Brain microvascular endothelial cell (primary cell): Measurements from ENCODE around the gene E2F2.

Experiments
- DNase-seq: peaks from one replicate; pipeline ENCODE4 v3.0.0-alpha.2; 2020
- H3K27ac ChIP-seq: fragments of 250-450 bp; sonication (Bioruptor Pico); 2 replicates; pipeline ENCODE4 v1.5.1; 2020; ENCODE audit warnings: mild to moderate bottlenecking, moderate library complexity
- H3K27me3 ChIP-seq: fragments of 250-450 bp; sonication (Bioruptor Pico); replicated peaks from 2 replicates; pipeline ENCODE4 v1.5.1; 2020; ENCODE audit warnings: mild to moderate bottlenecking
- H3K36me3 ChIP-seq: fragments of 250-450 bp; sonication (Bioruptor Pico); replicated peaks from 2 replicates; pipeline ENCODE4 v1.5.1; 2020; ENCODE audit warnings: mild to moderate bottlenecking
- H3K4me3 ChIP-seq: 2 replicates; pipeline ENCODE4 v1.5.1; 2011; ENCODE audit warnings: low read depth, mild to moderate bottlenecking, control low read depth, low read length, moderate library complexity
- in situ Hi-C: cut with HindIII; loops from 2 replicates; pipeline ENCODE4 v1.10.0; 2017; ENCODE audit warnings: low sequenced_read_pairs, low pct_ligation_motif_present
- TF ChIP-seq, protein P1 (sequence below): IDR thresholded peaks from 2 replicates; pipeline ENCODE4 v1.5.1; 2011; ENCODE audit warnings: low read depth, mild to moderate bottlenecking, moderate library complexity, low read length, control low read depth, inconsistent platforms; ENCODE audit errors: missing control alignments

E2F2 gene

DNA sequence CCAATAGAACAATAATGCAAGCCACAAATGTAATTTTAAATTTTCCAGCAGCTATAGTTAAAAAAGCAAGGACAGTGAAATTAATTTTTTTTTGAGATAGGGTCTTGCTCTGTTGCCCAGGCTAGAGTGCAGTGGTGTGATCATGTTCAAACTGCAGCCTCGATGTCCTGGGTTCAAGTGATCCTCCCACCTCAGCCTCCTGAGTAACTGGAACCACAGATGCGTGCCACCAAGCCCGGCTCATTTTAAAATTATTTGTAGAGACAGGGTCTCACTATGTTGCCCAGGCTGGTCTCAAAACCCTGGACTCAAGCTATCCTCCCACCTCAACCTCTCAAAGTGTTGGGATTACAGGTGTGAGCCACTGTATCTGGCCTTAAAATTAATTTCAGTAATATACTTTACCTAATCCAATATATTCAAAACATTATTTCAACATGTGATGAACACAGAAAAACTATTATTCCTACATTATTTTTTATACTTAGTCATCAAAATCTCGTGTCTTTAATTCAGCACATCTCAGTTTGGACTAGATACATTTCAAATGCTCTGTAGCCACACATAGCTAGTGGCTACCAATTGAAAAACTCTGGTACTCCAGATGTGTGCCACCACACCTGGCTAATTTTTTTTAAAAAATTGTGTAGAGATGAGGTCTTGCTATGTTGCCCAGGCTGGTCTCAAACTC is 39.1 kb upstream of the E2F2 start:
- Histone ChIP-seq H3K4me3 (no peak overlapping the region), H3K27ac (no peak overlapping the region), H3K27me3 (no peaks in the 10 kb centered on the region), H3K36me3 (no peaks in the 10 kb centered on the region)
- in situ Hi-C loops: no loop called here
- TF ChIP-seq, protein P1, sequence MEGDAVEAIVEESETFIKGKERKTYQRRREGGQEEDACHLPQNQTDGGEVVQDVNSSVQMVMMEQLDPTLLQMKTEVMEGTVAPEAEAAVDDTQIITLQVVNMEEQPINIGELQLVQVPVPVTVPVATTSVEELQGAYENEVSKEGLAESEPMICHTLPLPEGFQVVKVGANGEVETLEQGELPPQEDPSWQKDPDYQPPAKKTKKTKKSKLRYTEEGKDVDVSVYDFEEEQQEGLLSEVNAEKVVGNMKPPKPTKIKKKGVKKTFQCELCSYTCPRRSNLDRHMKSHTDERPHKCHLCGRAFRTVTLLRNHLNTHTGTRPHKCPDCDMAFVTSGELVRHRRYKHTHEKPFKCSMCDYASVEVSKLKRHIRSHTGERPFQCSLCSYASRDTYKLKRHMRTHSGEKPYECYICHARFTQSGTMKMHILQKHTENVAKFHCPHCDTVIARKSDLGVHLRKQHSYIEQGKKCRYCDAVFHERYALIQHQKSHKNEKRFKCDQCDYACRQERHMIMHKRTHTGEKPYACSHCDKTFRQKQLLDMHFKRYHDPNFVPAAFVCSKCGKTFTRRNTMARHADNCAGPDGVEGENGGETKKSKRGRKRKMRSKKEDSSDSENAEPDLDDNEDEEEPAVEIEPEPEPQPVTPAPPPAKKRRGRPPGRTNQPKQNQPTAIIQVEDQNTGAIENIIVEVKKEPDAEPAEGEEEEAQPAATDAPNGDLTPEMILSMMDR: no peak
- no peak for DNase-seq

DNA sequence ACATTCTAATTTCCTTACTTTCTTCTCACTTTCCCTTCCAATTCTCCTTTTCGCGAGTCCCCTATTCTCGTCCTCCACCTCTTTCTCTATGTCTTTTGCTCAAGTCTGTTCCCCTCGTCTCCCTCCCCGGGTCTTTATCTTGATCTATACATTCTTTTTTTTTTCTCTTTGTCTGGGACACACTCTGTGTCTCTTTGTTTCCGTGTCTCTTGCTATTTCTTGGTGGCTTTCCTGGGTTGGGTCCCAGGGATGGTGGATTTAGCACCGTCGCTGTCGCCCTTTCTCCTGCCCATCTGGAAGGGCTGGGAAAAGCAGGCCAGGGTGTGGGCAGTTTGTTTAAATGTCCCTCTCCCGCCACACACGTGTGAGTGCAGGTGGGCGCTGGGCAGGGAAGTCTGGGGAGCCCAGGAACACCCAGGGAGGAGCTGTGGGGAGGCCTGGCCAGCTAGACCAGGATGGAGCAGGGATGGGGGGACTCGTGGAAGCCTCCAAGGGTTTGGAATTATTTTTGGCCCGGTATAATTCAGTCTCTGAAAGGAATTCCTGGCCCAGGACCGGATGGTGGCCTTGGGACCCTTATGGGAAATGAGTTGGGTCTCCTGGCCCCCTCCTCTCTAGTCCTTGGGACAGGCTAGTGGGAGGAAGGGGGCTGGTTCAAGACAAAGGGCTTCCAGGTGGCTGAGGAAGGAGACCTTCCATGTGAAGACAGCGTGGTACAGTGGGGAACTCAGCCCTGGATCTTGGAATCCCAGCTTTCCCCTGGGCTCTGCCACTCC is 37.8 kb upstream of the E2F2 start:
- in situ Hi-C loops: no loop called here
- TF ChIP-seq, protein P1: no peak
- H3K36me3 ChIP-seq: no peaks in the 10 kb centered on the region
- no peak for DNase-seq
- H3K27me3 ChIP-seq: no peaks in the 10 kb centered on the region
- peak overlapping the region; percentile 65 for H3K27ac ChIP-seq
- peak overlapping the region; percentile 56 for H3K4me3 ChIP-seq

DNA sequence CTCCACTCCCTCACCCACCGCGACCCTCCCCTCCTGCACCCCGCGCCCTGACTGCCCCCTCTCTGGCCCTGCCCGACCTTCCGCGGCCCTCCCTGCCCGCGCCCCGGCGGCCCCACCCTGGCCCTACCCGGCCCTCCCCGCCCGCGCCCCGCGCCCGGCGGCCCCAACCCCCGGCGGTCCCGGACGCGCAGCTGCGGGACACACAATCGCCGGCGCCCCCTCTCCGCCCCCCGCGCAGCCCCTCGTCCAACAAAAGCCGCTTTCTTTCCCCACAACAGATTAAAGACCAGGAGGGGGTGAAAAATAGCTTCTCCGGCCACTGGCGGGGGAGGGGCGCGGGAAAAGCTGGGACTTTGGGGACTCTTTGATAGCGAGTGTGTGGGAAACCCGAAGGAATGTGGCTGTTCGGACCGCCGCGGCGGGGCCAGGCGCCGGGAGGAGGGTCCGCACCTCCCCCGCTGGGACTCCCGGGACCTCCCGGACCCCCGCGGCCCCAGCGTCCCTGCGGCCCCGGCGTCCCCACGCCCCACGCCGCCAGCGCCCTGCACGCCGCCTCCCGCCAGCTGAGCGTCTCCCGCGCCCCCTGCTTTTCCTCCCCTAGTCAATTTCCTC is 37.1 kb upstream of the E2F2 start:
- Histone ChIP-seq H3K4me3 (peak overlapping the region; percentile 56), H3K36me3 (no peaks in the 10 kb centered on the region), H3K27me3 (no peaks in the 10 kb centered on the region), H3K27ac (peak overlapping the region; percentile 65)
- in situ Hi-C loops: no loop called here
- TF ChIP-seq, protein P1: no peak
- no peak for DNase-seq

DNA sequence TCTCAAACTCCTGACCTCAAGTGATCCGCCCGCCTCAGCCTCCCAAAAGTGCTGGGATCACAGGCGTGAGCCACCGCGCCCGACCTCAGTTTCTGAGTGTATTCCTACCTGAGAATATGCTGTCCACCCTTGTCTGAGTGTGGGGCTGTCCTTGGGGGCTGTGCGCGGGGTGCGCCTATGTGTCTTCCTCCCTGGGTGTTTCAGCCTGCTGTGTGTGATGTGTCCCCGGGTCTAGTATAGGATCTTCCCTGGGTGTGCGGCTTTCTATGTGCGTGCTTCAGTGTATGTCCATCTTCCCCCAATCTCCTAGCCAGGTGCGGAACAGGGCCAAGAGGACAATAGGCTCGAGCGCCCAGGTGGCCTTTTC is 36.6 kb upstream of the E2F2 start:
- Histone ChIP-seq H3K27ac (peak overlapping the region; percentile 65), H3K27me3 (no peaks in the 10 kb centered on the region), H3K36me3 (no peaks in the 10 kb centered on the region), H3K4me3 (peak overlapping the region; percentile 56)
- no peak for DNase-seq
- in situ Hi-C loops: no loop called here
- TF ChIP-seq, protein P1: no peak

DNA sequence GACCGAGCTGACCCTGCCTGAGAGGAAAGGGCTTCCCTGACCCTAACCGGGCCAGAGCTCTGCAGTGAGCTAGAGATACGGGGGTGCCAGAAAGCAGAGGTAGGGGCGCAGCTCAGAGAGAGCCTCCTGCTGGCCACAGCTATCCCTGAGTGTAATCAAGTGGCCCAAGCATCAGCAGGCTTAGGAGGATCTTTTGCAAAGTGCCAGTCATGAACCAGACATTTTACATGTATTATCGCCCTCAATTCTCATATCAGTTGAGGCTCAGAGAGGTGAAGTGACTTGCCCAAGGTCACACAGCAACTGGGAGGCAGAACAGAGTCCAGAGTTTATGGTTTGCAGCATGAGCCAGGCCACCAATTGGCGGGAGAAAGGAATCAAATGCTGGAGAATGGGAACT is 35.3 kb upstream of the E2F2 start:
- in situ Hi-C loops: no loop called here
- Histone ChIP-seq H3K36me3 (no peaks in the 10 kb centered on the region), H3K27ac (no peak overlapping the region), H3K4me3 (no peak overlapping the region), H3K27me3 (no peaks in the 10 kb centered on the region)
- TF ChIP-seq, protein P1: peak; percentile 60
- no peak for DNase-seq
